OCI-LY7 (cell line): Measurements from ENCODE around the gene RETREG1. TPM values are rescaled to one million over a fixed set of nuclear protein-coding genes. Genes with fewer than 3 reads are reported as not detected.
"Not testable (repeated sequence)": the region's sequence is repeated elsewhere in the genome, so short reads cannot be mapped to it uniquely, and the experiment has no call there.

ENCODE experiments used
- BruUV-seq: library from RNA; stranded (reverse); fragments of 400-500 nt; replicated peaks from 2 replicates; lab custom pipeline; 2021; lab: Mats Ljungman, UMichigan
- CTCF ChIA-PET: fragments of 300-600 bp; sonication (Branson Sonifier 250); formaldehyde crosslinking; loops from one replicate; lab custom pipeline; 2022; ENCODE audit warnings: antibody characterized with exemption; ENCODE audit not compliant: unreplicated experiment; lab: Charles Lee
- POLR2A ChIA-PET: fragments of 300-600 bp; sonication (Branson Sonifier 250); formaldehyde crosslinking; loops from one replicate; lab custom pipeline; 2022; ENCODE audit warnings: antibody characterized with exemption; lab: Charles Lee
- DNase-seq: peaks from one replicate; pipeline ENCODE4 v3.0.0-alpha.2; 2015; ENCODE audit warnings: low spot score
- H2AFZ ChIP-seq: fragments of 200-600 bp; sonication (generic), shearing (Covaris generic); 2 replicates; pipeline ENCODE4 v1.6.1; 2014; ENCODE audit warnings: mild to moderate bottlenecking, antibody characterized with exemption, low read length, moderate library complexity
- H3K27ac ChIP-seq: fragments of 200-600 bp; sonication (generic); 2 replicates; pipeline ENCODE4 v1.5.1; 2014; ENCODE audit warnings: mixed run types, low read depth, mild to moderate bottlenecking, moderate library complexity, low read length, inconsistent platforms; ENCODE audit not compliant: poor library complexity, severe bottlenecking
- H3K36me3 ChIP-seq: fragments of 200-600 bp; sonication (generic); 2 replicates; pipeline ENCODE4 v1.6.1; 2014; ENCODE audit warnings: mild to moderate bottlenecking, antibody characterized with exemption, low read length, moderate library complexity, mixed read lengths; ENCODE audit not compliant: insufficient read depth
- H3K4me1 ChIP-seq: fragments of 200-600 bp; sonication (generic); 2 replicates; pipeline ENCODE4 v1.5.1; 2014; ENCODE audit warnings: mild to moderate bottlenecking, low read length; ENCODE audit not compliant: insufficient read depth, poor library complexity, severe bottlenecking
- H3K4me2 ChIP-seq: fragments of 200-600 bp; sonication (generic); 2 replicates; pipeline ENCODE4 v1.6.1; 2014; ENCODE audit warnings: mild to moderate bottlenecking, low read length
- H3K4me3 ChIP-seq: fragments of 200-600 bp; sonication (generic); 2 replicates; pipeline ENCODE4 v1.5.1; 2014; ENCODE audit warnings: mild to moderate bottlenecking, low read depth, low read length; ENCODE audit not compliant: poor library complexity, severe bottlenecking
- H3K79me2 ChIP-seq: fragments of 200-600 bp; sonication (generic); 2 replicates; pipeline ENCODE4 v1.6.1; 2016; ENCODE audit warnings: low read depth, mild to moderate bottlenecking, low read length, moderate library complexity, mixed read lengths; ENCODE audit not compliant: insufficient read depth
- H3K9me2 ChIP-seq: fragments of 200-600 bp; sonication (generic); 2 replicates; pipeline ENCODE4 v1.6.1; 2016; ENCODE audit warnings: mild to moderate bottlenecking, low read length, mixed read lengths; ENCODE audit not compliant: insufficient read depth
- H3K9me3 ChIP-seq: fragments of 200-600 bp; sonication (generic); 2 replicates; pipeline ENCODE4 v1.6.1; 2014; ENCODE audit warnings: mild to moderate bottlenecking, mixed run types, low read length, mixed read lengths
- H4K20me1 ChIP-seq: fragments of 200-600 bp; sonication (generic); 2 replicates; pipeline ENCODE4 v1.6.1; 2014; ENCODE audit warnings: mild to moderate bottlenecking, antibody characterized with exemption, low read length, moderate library complexity, mixed read lengths; ENCODE audit not compliant: insufficient read depth
- EZH2phosphoT487 ChIP-seq: fragments of 200-600 bp; sonication (generic); IDR thresholded peaks from 2 replicates; pipeline ENCODE4 v1.6.1; 2018; ENCODE audit warnings: low read depth, borderline replicate concordance, mild to moderate bottlenecking, mixed run types, antibody characterized with exemption, low read length, moderate library complexity, mixed read lengths
- intact Hi-C: fragments of 100-400 bp; cut with micrococcal nuclease; formaldehyde crosslinking; loops from one replicate; pipeline ENCODE4 v1.10.0; 2022; ENCODE audit not compliant: unreplicated experiment
- total RNA-seq, 2 experiments: library from RNA; depleted of rRNA in 1 of 2; stranded (reverse); fragments of >200 nt in 1 of 2; shearing (Covaris generic) in 1 of 2; gene quantifications; 2 replicates each; pipeline ENCODE4 v1.2.3, GENCODE V29; 2014 to 2022
- TF ChIP-seq, protein P1 (sequence below): fragments of 200-600 bp; sonication (generic); conservative IDR thresholded peaks from 2 replicates; pipeline ENCODE4 v1.5.1; 2014; ENCODE audit warnings: mild to moderate bottlenecking, antibody characterized with exemption, low read length, moderate library complexity, mixed read lengths

Gene RETREG1
- total RNA-seq, 2 experiments from 2014 or later: 2.4 to 2.6 TPM

DNA sequence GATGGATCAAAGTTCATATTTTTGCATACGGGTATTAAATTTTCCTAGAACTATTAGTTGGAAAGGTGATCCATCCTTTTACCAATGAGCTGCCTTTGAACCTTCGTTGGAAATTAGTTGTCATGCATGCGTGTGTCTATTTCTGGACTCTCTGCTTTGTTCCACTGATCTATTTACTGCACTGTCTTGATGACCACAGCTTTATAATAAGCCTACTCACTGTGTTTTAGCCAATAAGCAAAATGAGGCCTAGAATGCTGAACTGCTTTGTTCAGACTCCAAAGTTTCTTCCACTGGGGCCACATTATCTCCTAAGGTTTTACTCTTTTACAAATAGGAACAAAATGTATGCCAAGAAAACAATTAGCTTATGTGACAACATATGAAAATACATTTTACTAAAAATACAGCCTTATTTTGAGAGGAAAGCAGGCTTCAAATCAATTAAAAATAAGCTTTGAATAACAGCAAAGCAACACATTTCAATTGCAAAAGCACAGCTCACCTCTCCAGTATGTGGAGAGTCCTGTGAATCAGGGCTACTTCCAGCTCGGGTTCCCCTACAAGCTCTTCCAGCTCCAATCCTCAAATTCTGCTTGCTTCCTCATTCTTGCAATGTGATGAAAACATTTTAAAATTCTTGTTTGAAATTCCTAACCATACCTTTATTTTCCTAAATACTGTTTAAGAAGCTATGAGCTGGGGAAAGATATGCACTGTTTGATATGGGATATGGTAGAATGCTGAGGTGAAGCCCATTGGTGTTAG lies 72.0 kb downstream of the RETREG1 start:
- H3K79me2 ChIP-seq: no peaks in the 10 kb centered on the region
- POLR2A ChIA-PET: interaction anchor here (0.6 kb wide), 1 partner anchor 42 kb away, joined by 3 read pairs; no protein-coding TSS in a partner anchor
- no peak for DNase-seq
- H3K9me2 ChIP-seq: no peaks in the 10 kb centered on the region
- no peaks in the 10 kb centered on the region for H4K20me1 ChIP-seq
- BruUV-seq: no TSS peak
- no peak overlapping the region for H3K4me3 ChIP-seq
- CTCF ChIA-PET: no interaction called here
- intact Hi-C loops: no loop called here
- no peaks in the 10 kb centered on the region for H3K9me3 ChIP-seq
- no peaks in the 10 kb centered on the region for H3K36me3 ChIP-seq
- H3K4me1 ChIP-seq: no peaks in the 10 kb centered on the region
- TF ChIP-seq, protein P1, sequence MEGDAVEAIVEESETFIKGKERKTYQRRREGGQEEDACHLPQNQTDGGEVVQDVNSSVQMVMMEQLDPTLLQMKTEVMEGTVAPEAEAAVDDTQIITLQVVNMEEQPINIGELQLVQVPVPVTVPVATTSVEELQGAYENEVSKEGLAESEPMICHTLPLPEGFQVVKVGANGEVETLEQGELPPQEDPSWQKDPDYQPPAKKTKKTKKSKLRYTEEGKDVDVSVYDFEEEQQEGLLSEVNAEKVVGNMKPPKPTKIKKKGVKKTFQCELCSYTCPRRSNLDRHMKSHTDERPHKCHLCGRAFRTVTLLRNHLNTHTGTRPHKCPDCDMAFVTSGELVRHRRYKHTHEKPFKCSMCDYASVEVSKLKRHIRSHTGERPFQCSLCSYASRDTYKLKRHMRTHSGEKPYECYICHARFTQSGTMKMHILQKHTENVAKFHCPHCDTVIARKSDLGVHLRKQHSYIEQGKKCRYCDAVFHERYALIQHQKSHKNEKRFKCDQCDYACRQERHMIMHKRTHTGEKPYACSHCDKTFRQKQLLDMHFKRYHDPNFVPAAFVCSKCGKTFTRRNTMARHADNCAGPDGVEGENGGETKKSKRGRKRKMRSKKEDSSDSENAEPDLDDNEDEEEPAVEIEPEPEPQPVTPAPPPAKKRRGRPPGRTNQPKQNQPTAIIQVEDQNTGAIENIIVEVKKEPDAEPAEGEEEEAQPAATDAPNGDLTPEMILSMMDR: no peak
- H3K27ac ChIP-seq: no peak overlapping the region
- H3K4me2 ChIP-seq: no peak overlapping the region
- no peak overlapping the region for H2AFZ ChIP-seq

DNA sequence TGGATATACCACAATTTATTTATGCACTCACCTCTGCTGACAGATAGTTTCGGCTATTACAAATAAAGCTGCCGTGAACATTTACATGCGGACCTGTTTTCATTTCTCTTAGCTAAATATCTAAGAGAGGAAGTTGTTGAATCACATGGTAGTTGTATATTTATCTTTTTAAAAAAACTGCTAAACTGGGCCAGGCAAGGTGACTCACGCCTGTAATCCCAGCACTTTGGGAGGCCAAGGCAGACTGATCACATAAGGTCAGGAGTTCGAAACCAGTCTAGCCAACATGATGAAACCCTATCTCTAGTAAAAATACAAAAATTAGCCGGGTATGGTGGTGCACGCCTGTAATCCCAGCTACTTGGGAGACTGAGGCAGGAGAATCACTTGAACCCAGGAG lies 73.6 kb downstream of the RETREG1 start:
- intact Hi-C loops: not testable (repeated sequence)

GRCh38 chr5:16542236-16542635 lies 74.6 kb downstream of the RETREG1 start:
- H3K27ac ChIP-seq: no peak overlapping the region
- no peaks in the 10 kb centered on the region for H3K79me2 ChIP-seq
- H2AFZ ChIP-seq: no peak overlapping the region
- intact Hi-C loops: no loop called here
- H3K36me3 ChIP-seq: no peaks in the 10 kb centered on the region
- CTCF ChIA-PET: no interaction called here
- POLR2A ChIA-PET: no interaction called here
- BruUV-seq: no TSS peak
- H3K4me3 ChIP-seq: no peak overlapping the region
- no peaks in the 10 kb centered on the region for H3K4me1 ChIP-seq
- H3K9me2 ChIP-seq: no peaks in the 10 kb centered on the region
- no peaks in the 10 kb centered on the region for H3K9me3 ChIP-seq
- H3K4me2 ChIP-seq: no peak overlapping the region
- DNase-seq: no peak
- H4K20me1 ChIP-seq: no peaks in the 10 kb centered on the region
- TF ChIP-seq, protein P1: no peak
- TF ChIP-seq EZH2phosphoT487: no peak

More for the DNA sequence above, 73.6 kb downstream of the RETREG1 start:
- H3K9me3 ChIP-seq, CTCF ChIA-PET, H3K4me2 ChIP-seq, H3K27ac ChIP-seq, H4K20me1 ChIP-seq, H3K4me3 ChIP-seq, H3K9me2 ChIP-seq, H3K36me3 ChIP-seq, H3K79me2 ChIP-seq, BruUV-seq, H2AFZ ChIP-seq, DNase-seq, H3K4me1 ChIP-seq: not testable (repeated sequence)
- POLR2A ChIA-PET: interaction anchor here (0.7 to 0.9 kb wide), 2 partner anchors 20 to 29 kb away, joined by 3 to 5 read pairs; no protein-coding TSS in a partner anchor

- DNase-seq, H3K27ac ChIP-seq, intact Hi-C loops, H3K36me3 ChIP-seq, H3K79me2 ChIP-seq, H2AFZ ChIP-seq, H3K9me2 ChIP-seq, H3K4me2 ChIP-seq, H4K20me1 ChIP-seq, BruUV-seq, H3K4me3 ChIP-seq, POLR2A ChIA-PET, H3K9me3 ChIP-seq, CTCF ChIA-PET, H3K4me1 ChIP-seq: not testable (repeated sequence)
These were observed 75.2 kb downstream of the RETREG1 start for GRCh38 chr5:16541592-16541991.
